GM12878 (cell line): ENCODE results near the gene EPB41. TPM values are rescaled to one million over a fixed set of nuclear protein-coding genes. Genes with fewer than 3 reads are reported as not detected.

Experiments
- ATAC-seq: fragments of 200-7000 bp; cut with Tn5 transposase; 3 replicates; pipeline ENCODE4 v1.9.1; 2020; ENCODE audit warnings: mild to moderate bottlenecking, moderate library complexity
- BruUV-seq: library from RNA; stranded (reverse); fragments of 400-500 nt; replicated peaks from 2 replicates; lab custom pipeline; 2021; lab: Mats Ljungman, UMichigan
- CTCF ChIA-PET: fragments of 300-600 bp; sonication (Branson Sonifier 250); formaldehyde crosslinking; extraction: SDS; loops from one replicate; lab custom pipeline; 2021; ENCODE audit warnings: inconsistent platforms; lab: Yijun Ruan, JAX
- POLR2A ChIA-PET: fragments of 350-600 bp; formaldehyde crosslinking; extraction: SDS; loops from one replicate; lab custom pipeline; 2021; ENCODE audit warnings: inconsistent platforms; lab: Charles Lee
- RAD21 ChIA-PET: fragments of 300-600 bp; sonication (Branson Sonifier 250); formaldehyde crosslinking; loops from one replicate; lab custom pipeline; 2023; ENCODE audit warnings: antibody characterized with exemption; ENCODE audit not compliant: unreplicated experiment; lab: Charles Lee
- SMC1A ChIA-PET: fragments of 300-600 bp; sonication (Branson Sonifier 250); formaldehyde crosslinking; loops from one replicate; lab custom pipeline; 2023; ENCODE audit not compliant: unreplicated experiment, uncharacterized antibody; lab: Charles Lee
- DNase-seq: peaks from one replicate; pipeline ENCODE4 v3.0.0-alpha.2; 2011; ENCODE audit warnings: low read depth, low spot score
- FAIRE-seq: peaks from 3 replicates; lab custom pipeline; 2011; peaks lifted over from hg19 to GRCh38; lab: Jason Lieb, UNC
- H2AFZ ChIP-seq: 2 replicates; pipeline ENCODE4 v1.6.0; 2011; ENCODE audit warnings: low read depth, low read length, control low read depth; ENCODE audit not compliant: control insufficient read depth
- H3K27ac ChIP-seq: 2 replicates; pipeline ENCODE4 v1.5.1; 2011; ENCODE audit warnings: control low read depth; ENCODE audit not compliant: control insufficient read depth, insufficient read depth
- H3K27me3 ChIP-seq, 2 experiments: replicated peaks in 1 of 2; 2 replicates each; pipeline versions ENCODE4 v1.6.0 to v1.6.1; 2011; ENCODE audit warnings: low read length in 1 of 2; ENCODE audit not compliant: control insufficient read depth in 2 of 2, insufficient read depth in 2 of 2
- H3K36me3 ChIP-seq, 2 experiments: 2 replicates each; pipeline ENCODE4 v1.5.1; 2011; ENCODE audit warnings: low read length in 1 of 2; ENCODE audit not compliant: control insufficient read depth in 2 of 2, insufficient read depth in 2 of 2
- H3K4me1 ChIP-seq: 2 replicates; pipeline ENCODE4 v1.6.1; 2011; ENCODE audit warnings: mild to moderate bottlenecking, low read length, moderate library complexity, mixed read lengths; ENCODE audit not compliant: control insufficient read depth, insufficient read depth
- H3K4me2 ChIP-seq: 2 replicates; pipeline ENCODE4 v1.6.0; 2011; ENCODE audit warnings: control low read depth; ENCODE audit not compliant: control insufficient read depth, insufficient read depth
- H3K4me3 ChIP-seq: fragments of 200-600 bp; sonication (generic); 2 replicates; pipeline ENCODE4 v1.5.1; 2016
- H3K79me2 ChIP-seq: 2 replicates; pipeline ENCODE4 v1.6.0; 2011; ENCODE audit warnings: low read length; ENCODE audit not compliant: control insufficient read depth, insufficient read depth
- H3K9ac ChIP-seq: 2 replicates; pipeline ENCODE4 v1.8.0; 2011; ENCODE audit warnings: low read length, control low read depth, mixed read lengths; ENCODE audit not compliant: control insufficient read depth, insufficient read depth
- H3K9me3 ChIP-seq: replicated peaks from 3 replicates; pipeline ENCODE4 v1.5.1; 2011; ENCODE audit warnings: mild to moderate bottlenecking, low read length; ENCODE audit not compliant: control insufficient read depth, insufficient read depth
- H4K20me1 ChIP-seq: 2 replicates; pipeline ENCODE4 v1.6.0; 2011; ENCODE audit not compliant: control insufficient read depth, insufficient read depth
- CHD1 ChIP-seq: IDR thresholded peaks from 2 replicates; pipeline ENCODE4 v1.6.1; 2012; ENCODE audit warnings: low read depth, low read length, improper control_type of control experiment
- CHD4 ChIP-seq: fragments of 200-600 bp; sonication (generic); IDR thresholded peaks from 2 replicates; pipeline ENCODE4 v1.6.1; 2016; ENCODE audit warnings: mild to moderate bottlenecking
- EED ChIP-seq: sonication (generic); IDR thresholded peaks from 2 replicates; pipeline ENCODE4 v1.6.1; 2016; ENCODE audit warnings: antibody characterized with exemption, low read depth
- EP300 ChIP-seq, 2 experiments: fragments of 150-350 bp in 1 of 2; IDR thresholded peaks; 2 replicates each; pipeline ENCODE4 v1.6.1; 2011 to 2012; ENCODE audit warnings: low read depth in 2 of 2, low read length in 2 of 2, borderline replicate concordance in 1 of 2, improper control_type of control experiment in 1 of 2, inconsistent platforms in 1 of 2; ENCODE audit not compliant: control insufficient read depth in 1 of 2
- HDAC2 ChIP-seq: fragments of 200-600 bp; sonication (generic); IDR thresholded peaks from 2 replicates; pipeline ENCODE4 v1.6.1; 2017
- HDGF ChIP-seq: fragments of 450-650 bp; IDR thresholded peaks from 2 replicates; pipeline ENCODE4 v1.6.1; 2016; ENCODE audit warnings: antibody characterized with exemption
- MAX ChIP-seq: IDR thresholded peaks from 2 replicates; pipeline ENCODE4 v1.6.1; 2012; ENCODE audit warnings: low read depth, low read length, improper control_type of control experiment
- NFIC ChIP-seq: IDR thresholded peaks from 2 replicates; pipeline ENCODE4 v1.6.1; 2012; ENCODE audit warnings: low read depth, mild to moderate bottlenecking, inconsistent platforms, low read length, moderate library complexity
- PAX8 ChIP-seq: fragments of 450-650 bp; IDR thresholded peaks from 2 replicates; pipeline ENCODE4 v1.6.1; 2017; ENCODE audit warnings: mild to moderate bottlenecking, moderate library complexity
- RAD21 ChIP-seq: IDR thresholded peaks from 2 replicates; pipeline ENCODE4 v1.6.1; 2011; ENCODE audit warnings: mild to moderate bottlenecking, low read depth, low read length, moderate library complexity; ENCODE audit not compliant: insufficient read depth
- SREBF1 ChIP-seq: IDR thresholded peaks from 2 replicates; pipeline ENCODE4 v1.6.1; 2012; ENCODE audit warnings: mild to moderate bottlenecking, low read length
- USF1 ChIP-seq: IDR thresholded peaks from 2 replicates; pipeline ENCODE4 v1.6.1; 2011; ENCODE audit warnings: borderline replicate concordance, low read depth, mild to moderate bottlenecking, moderate library complexity, mixed read lengths, low read length; ENCODE audit not compliant: insufficient read depth; ENCODE audit errors: extremely low read length
- ZBED1 ChIP-seq: IDR thresholded peaks from 2 replicates; pipeline ENCODE4 v1.6.1; 2016; ENCODE audit warnings: borderline replicate concordance
- WGBS: methylation state at CpG from one replicate; pipeline ENCODE4 v1.1.6; 2016; ENCODE audit warnings: low lambda C conversion rate; ENCODE audit not compliant: insufficient replicate concordance, insufficient coverage; ENCODE audit errors: missing lambda C conversion rate; 5-methylcytosine and 5-hydroxymethylcytosine counted together
- in situ Hi-C: fragments of 300-500 bp; cut with MboI; formaldehyde crosslinking; loops from 9 replicates; pipeline ENCODE4 v1.14.3; 2018; ENCODE audit warnings: mixed read lengths
- intact Hi-C: fragments of 100-400 bp; cut with micrococcal nuclease; formaldehyde crosslinking; loops from one replicate; pipeline ENCODE4 v1.14.2; 2022; ENCODE audit not compliant: unreplicated experiment
- polyA plus RNA-seq, 11 experiments: library from polyadenylated mRNA; depleted of rRNA in 4 of 11; unstranded in 6 of 11; stranded (reverse) in 5 of 11; fragments of >200 nt; fragmentation: Nextera tagmentation in 4 of 11; fragmentation: Illumina TruSeq in 1 of 11; extraction: Ambion mirVana in 4 of 11; extraction: Trizol in 1 of 11; gene quantifications; 1 replicate in 1 of 11; 2 replicates in 10 of 11; pipeline versions ENCODE4 v1.2.1 to v1.2.3, GENCODE V29; 2011 to 2016; ENCODE audit warnings: inconsistent platforms in 2 of 11, missing spikeins in 2 of 11, low read depth in 1 of 11
- total RNA-seq, 4 experiments: library from RNA; depleted of rRNA in 3 of 4; stranded (reverse); fragments of >200 nt in 3 of 4; fragmentation: Illumina TruSeq in 1 of 4; extraction: Trizol in 1 of 4; gene quantifications; 2 replicates each; pipeline versions ENCODE4 v1.2.1 to v1.2.3, GENCODE V29; 2013 to 2021
- TF ChIP-seq, protein P1 (sequence below): fragments of 450-650 bp; IDR thresholded peaks from 2 replicates; pipeline ENCODE4 v1.6.1; 2016; ENCODE audit warnings: mild to moderate bottlenecking, moderate library complexity, borderline replicate concordance
- TF ChIP-seq, protein P2 (sequence below): fragments of 450-650 bp; IDR thresholded peaks from 2 replicates; pipeline ENCODE4 v1.6.1; 2017; ENCODE audit warnings: mild to moderate bottlenecking, moderate library complexity

Gene EPB41
- total and polyA plus RNA-seq, 10 of the 15 experiments (the other 5 are each of a cell fraction or from before 2014, with no cell fraction given) = 1.1 to 77.6 (median 58.8) TPM

- TF ChIP-seq, protein P1, sequence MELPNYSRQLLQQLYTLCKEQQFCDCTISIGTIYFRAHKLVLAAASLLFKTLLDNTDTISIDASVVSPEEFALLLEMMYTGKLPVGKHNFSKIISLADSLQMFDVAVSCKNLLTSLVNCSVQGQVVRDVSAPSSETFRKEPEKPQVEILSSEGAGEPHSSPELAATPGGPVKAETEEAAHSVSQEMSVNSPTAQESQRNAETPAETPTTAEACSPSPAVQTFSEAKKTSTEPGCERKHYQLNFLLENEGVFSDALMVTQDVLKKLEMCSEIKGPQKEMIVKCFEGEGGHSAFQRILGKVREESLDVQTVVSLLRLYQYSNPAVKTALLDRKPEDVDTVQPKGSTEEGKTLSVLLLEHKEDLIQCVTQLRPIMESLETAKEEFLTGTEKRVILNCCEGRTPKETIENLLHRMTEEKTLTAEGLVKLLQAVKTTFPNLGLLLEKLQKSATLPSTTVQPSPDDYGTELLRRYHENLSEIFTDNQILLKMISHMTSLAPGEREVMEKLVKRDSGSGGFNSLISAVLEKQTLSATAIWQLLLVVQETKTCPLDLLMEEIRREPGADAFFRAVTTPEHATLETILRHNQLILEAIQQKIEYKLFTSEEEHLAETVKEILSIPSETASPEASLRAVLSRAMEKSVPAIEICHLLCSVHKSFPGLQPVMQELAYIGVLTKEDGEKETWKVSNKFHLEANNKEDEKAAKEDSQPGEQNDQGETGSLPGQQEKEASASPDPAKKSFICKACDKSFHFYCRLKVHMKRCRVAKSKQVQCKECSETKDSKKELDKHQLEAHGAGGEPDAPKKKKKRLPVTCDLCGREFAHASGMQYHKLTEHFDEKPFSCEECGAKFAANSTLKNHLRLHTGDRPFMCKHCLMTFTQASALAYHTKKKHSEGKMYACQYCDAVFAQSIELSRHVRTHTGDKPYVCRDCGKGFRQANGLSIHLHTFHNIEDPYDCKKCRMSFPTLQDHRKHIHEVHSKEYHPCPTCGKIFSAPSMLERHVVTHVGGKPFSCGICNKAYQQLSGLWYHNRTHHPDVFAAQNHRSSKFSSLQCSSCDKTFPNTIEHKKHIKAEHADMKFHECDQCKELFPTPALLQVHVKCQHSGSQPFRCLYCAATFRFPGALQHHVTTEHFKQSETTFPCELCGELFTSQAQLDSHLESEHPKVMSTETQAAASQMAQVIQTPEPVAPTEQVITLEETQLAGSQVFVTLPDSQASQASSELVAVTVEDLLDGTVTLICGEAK = no peak
- TF ChIP-seq HDGF = no peak
- TF ChIP-seq CHD4 = no peak
- no peak for TF ChIP-seq HDAC2
- no peak for TF ChIP-seq RAD21
- no peak for TF ChIP-seq EED
Observed at GRCh38 chr1:29136391-29136915, 222.1 kb downstream of the EPB41 start (continued).

DNA sequence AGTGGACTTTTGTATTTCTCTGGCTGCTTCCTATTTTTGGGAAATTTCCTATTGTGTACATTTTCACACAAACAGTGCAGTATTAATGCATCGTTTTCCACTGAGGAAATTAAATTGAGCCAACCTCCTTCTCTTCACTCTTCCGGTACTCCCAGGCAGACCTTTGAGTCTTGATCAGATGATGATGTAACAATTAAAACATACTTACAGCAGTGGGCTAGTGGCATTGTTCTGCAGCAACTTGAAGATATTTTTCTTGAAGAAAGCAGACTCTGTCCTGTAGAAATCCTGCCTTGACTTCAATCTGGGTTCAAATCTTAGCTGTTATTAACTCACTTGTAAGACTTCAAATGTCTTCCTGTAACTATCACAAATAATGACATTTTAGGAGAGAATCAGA lies 228.3 kb downstream of the EPB41 start:
- H3K4me1 ChIP-seq = no peaks in the 10 kb centered on the region
- no TSS peak for BruUV-seq
- WGBS = 51% methylated on average over 2 of the region's 2 CpGs
- no peak overlapping the region for H2AFZ ChIP-seq
- in situ Hi-C loops (no loop called here), intact Hi-C loops (no loop called here)
- H3K27me3 ChIP-seq = no peaks in the 10 kb centered on the region
- H3K27ac ChIP-seq = no peak overlapping the region
- H4K20me1 ChIP-seq = no peaks in the 10 kb centered on the region
- POLR2A ChIA-PET = no interaction called here
- no peak overlapping the region for H3K9ac ChIP-seq
- DNase-seq = no peak
- ATAC-seq = no peak
- H3K9me3 ChIP-seq = no peaks in the 10 kb centered on the region
- CTCF ChIA-PET = interaction anchor here (1.0 to 1.2 kb wide), 2 partner anchors 13 to 261 kb away, joined by 3 read pairs; no protein-coding TSS in a partner anchor
- RAD21 ChIA-PET = no interaction called here
- no peak overlapping the region for H3K4me2 ChIP-seq
- no peak overlapping the region for H3K4me3 ChIP-seq
- peaks cover 4 to 15% of the 10 kb centered on the region in 2 experiments for H3K36me3 ChIP-seq
- SMC1A ChIA-PET = no interaction called here
- H3K79me2 ChIP-seq = no peaks in the 10 kb centered on the region
- no peak for FAIRE-seq
- TF ChIP-seq EP300 (IDR thresholded peaks at IDR 0.05; ENCODE audit: borderline replicate concordance in 1 of 2, control insufficient read depth in 1 of 2, low read depth in 2 of 2, low read length in 2 of 2) (no peak), USF1 (no peak), CHD1 (no peak), MAX (no peak), SREBF1 (no peak), ZBED1 (no peak), NFIC (no peak), PAX8 (no peak)
- TF ChIP-seq, protein P2, sequence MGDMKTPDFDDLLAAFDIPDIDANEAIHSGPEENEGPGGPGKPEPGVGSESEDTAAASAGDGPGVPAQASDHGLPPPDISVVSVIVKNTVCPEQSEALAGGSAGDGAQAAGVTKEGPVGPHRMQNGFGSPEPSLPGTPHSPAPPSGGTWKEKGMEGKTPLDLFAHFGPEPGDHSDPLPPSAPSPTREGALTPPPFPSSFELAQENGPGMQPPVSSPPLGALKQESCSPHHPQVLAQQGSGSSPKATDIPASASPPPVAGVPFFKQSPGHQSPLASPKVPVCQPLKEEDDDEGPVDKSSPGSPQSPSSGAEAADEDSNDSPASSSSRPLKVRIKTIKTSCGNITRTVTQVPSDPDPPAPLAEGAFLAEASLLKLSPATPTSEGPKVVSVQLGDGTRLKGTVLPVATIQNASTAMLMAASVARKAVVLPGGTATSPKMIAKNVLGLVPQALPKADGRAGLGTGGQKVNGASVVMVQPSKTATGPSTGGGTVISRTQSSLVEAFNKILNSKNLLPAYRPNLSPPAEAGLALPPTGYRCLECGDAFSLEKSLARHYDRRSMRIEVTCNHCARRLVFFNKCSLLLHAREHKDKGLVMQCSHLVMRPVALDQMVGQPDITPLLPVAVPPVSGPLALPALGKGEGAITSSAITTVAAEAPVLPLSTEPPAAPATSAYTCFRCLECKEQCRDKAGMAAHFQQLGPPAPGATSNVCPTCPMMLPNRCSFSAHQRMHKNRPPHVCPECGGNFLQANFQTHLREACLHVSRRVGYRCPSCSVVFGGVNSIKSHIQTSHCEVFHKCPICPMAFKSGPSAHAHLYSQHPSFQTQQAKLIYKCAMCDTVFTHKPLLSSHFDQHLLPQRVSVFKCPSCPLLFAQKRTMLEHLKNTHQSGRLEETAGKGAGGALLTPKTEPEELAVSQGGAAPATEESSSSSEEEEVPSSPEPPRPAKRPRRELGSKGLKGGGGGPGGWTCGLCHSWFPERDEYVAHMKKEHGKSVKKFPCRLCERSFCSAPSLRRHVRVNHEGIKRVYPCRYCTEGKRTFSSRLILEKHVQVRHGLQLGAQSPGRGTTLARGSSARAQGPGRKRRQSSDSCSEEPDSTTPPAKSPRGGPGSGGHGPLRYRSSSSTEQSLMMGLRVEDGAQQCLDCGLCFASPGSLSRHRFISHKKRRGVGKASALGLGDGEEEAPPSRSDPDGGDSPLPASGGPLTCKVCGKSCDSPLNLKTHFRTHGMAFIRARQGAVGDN = no peak
